NCI-H526 (cell line): ENCODE data around the gene GRK1.

ENCODE experiments used
- DNase-seq, 2 experiments: peaks; one replicate each; lab custom pipeline; 2025; lab: John Stamatoyannopoulos, UW

The GRK1 gene

DNA sequence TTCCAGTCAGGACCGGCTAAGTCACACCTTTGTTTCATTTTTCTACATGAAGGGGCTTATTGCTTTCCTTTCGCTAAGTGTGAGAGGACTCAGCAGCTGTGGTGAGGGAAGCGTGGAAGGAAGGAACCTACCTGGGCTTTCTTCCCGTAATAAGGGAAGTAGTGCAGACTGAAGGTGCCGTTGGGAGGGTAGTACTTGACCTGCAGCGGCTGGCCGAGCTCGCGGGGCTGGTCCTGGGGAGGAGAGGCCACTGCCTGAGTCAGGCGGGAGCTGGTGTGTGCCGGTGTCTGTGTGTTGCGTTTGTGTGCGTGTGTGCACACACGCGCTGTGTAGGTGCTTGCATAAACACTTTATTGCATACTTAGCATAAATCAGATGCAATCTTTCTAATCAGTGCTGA, 16.7 kb upstream of the GRK1 start:
- DNase-seq = no peak

DNA sequence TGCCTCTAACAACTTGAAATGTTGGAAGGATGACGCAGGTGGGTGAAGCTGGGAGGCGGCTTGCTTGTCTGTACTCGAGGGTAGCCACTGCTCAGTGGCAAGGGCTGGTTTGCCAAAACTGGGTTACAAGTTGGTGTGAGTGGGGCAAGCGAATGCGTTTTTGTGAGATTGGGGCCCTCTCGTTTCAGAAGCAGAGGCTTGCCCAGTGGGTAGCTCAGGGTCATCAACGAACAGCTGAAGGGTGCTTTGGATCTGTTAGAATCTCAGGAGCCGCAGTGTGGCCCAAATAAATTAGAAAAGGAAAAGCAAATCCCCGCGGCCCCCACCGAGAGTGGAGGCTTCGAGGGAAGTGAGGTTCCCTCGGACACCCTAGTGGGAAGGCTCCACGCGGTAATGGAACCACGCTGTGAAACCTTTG, 16.3 kb upstream of the GRK1 start:
- no peak for DNase-seq

DNA sequence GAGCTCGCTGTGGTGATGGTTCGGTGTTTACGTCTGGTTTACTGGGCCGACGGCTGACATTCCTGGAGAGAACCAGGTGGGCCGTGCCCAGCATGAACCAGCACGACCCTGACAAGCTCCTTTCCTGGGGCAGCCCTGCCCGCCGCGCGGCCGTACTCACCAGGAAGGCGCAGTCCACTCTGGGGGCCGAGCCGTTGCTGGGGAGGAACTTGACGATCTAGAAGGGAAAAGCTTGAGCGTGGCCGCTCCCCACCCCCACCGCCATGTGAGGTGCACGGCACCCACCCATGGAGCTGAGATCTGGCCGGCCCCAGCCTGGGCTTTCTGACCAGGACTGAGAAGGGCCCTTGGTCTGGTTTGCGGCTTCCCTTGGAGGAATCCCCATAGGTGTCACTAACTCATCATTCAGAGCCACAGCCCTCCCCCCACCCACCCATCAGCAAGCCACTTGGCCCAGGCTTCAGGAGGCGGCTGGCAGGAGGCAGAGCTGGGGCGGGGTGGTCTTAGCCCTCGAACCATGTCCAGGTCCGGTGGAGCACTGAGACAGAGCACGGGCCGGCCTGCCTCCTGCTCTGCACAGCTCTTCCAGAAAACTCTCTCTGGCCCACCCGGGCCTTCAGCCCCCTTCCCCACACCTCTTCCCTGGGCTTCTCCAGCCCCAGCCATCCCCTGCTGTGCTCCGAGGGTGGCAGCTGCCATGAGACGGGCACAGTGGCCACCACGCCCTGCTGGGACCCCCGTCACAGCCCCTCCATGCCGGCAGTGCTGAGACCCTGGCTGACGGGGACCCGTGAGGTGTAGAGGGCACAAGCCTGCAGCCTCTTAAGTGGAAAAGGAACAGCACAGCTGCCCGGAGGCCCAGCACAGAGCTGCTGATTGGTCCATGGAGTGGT, 15.3 kb upstream of the GRK1 start:
- DNase-seq = no peak

DNA sequence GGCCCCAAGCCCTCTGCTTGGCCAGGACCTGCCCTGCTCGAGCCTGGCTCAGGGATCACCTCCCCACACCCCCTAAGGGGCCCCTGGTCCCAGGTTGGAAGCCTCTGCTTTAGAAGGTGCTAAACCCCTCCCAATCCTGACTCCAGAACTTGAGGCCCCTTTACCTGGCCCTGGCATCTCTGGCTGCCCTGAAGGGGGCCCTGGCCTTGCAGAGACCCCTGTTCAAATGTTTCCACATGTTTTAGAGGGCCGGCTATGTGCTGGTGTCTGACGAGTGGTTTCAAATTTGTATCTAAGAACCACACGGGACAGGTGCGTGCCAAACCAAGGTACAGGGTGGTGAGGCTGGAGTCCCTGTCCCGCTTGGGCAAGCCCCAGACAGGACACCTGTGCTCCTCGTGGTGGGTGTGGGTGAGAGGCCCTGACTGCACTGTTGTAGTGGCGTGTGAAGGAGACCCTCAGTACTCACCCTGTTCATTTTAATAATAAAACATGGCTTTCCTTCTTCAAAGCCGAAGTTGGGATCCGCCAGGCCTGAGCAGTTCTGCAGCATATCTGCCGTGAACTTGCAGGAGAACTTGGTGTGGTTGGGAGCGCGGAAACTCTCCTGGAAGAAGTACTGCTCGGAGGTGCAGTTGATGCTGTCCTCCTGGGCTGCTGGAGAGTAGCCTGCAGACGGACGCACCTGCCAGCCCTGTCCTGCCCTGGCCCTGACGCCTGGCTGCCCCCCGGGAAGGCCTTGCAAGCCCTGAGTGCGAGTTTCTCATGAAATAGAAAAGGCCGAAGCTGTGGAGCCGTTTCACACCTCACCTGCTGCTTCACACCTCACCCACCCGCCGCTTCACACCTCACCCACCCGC, 14.4 kb upstream of the GRK1 start:
- DNase-seq = no peak

DNA sequence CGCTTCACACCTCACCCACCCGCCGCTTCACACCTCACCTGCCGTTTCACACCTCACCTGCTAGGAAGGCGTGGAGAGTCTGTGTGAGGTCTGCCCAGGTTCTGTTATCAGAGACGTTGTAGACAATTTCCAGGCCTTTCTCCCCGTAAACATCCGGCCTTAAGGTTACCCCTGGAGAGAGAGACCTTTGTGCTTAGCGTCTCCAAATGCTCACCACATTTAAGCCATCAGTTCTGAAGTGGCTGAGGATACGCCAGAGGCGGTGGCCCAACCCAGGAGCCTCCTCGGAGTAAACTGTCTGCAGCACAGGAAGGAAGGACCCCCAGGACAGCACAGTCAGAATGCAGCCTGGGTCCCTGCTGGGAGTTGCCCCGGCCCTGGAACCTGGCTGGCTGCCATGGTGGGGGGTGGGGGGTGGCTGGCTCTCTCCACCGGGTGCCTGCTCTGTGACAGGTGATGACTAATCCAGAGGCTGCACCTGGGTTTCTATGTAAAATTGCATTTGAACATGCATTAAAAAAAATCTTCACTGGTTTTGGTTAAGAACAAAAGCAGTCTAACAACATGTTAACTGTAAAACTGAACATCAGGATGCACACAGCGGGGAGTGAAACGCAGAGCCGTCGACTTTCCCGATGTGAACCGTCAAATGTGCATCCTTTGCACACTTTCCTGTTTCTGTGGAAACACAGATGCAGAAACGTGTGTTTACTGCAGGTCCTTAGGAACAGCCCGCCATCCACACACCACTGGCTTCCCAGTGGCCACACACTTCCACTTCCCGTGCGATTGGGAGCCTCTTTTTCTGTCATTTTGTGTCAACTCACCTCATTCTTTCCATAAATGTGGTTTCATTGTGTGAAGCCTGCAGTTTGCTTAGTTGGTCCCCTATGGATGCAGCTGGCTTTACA, 13.5 kb upstream of the GRK1 start:
- no peak for DNase-seq

DNA sequence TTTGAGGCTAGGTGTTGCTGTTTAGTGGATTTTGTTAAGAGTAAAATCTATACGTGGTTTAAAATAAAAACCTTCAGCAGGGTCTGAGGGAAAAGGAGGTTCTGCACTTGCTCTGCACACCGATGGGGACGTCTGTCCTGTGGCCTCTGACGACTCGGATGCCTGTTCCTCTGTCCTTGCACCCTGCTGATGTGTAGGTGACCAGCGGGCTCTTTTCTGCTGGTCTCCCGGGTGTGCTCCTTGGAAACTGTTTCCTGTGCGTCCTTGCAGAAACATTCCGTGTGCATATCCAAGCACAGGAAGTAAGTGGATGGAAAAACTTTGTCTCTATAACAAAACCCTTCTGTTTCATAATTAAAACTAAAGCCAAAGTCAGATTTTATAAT, 12.9 kb upstream of the GRK1 start:
- DNase-seq = no peak

DNA sequence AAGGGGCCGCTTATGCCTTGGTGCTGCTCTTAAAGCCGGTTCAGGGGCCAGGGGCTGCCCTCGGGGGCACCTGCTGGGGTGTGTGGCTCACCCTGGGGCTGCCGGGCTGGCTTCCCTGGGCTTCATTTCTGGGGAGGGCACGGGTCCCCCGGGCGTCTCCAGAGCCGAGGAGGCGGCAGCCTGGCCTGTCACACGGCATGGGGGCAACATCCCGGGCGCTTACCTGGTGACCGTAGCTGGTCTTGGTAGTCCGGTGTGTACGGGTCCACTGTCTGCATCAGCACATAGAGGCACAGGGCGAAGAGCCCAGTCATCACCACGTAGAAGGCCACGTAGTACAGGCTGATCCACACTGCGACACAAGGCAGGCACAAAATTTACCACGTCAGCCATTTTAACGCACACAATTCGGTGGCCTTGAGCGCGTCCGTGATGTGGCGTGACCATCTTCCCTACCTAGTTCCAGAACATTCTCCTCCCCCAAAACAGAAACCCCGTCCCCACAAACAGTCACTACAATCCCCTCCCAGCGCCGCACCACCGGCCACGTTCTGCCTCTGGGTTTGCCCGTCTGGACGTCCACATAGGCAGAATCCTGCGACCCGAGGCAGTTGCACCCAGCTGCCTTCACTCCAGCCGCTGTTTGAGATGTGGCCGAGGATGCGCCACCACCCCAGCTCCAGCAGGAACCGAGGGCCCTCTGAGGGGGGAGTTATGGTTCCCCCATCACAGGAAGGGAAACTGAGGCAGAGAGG, 12.3 kb upstream of the GRK1 start:
- DNase-seq = no peak

DNA sequence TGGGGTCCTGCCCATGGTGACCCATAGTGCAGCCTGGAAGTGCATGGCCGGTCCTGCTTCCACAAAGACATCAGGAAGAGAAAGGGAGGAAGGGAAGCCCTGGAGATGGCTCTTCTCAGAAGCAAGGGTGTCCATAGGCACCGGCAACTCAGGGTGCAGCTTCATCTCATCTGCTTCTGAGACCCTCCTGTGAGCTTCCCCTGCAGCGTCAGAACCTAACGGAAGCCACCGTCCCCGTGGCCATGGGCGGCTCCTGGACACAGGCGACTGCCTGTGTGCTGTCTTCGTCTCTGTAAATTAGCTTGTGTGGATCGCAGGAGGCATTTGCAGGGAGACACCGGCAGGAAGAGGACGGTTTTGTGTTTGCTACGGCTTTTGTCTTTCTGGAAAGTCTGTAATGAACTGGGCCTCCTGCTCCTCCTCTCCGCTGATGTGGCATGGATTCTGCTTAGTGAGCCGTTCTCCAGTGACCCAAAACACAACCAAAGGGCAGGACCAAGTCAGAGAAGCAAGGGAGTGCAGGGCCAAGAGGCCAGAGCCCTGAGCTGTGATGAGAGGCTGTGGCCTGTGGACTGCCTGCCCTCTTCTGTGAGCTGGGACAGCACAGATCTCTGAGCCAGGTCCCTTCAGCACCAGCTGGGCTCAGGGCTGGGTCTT, 11.5 kb upstream of the GRK1 start:
- DNase-seq = no peak

DNA sequence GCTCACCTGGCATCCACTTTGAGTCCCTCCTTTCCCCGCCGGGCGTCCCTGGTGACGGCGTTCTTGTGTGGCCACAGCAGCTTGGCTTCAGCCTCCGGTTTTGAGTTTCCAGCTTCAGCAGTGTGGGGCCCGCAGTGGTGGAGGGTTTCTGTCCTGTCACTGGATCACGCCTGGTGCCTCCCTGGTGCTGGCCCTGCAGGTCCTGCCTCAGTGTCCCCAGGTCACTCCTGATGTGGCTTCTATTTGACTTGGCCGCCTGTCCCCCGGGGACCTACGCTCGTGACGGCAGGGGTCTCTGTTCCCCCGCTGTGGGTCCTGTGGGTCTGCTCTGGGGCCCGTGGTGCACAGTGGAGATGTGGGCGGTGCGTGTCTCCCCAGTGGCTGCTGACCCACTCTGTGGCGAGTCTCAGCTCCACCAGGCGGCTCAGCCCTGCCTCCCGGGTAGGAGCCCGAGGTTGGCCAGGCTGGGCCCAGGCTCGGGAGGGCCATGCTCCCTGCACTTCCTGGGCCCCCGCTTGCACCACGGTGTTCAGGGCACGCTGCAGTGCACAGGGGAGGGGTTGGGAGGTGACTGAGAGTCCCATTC, 10.9 kb upstream of the GRK1 start:
- no peak for DNase-seq

DNA sequence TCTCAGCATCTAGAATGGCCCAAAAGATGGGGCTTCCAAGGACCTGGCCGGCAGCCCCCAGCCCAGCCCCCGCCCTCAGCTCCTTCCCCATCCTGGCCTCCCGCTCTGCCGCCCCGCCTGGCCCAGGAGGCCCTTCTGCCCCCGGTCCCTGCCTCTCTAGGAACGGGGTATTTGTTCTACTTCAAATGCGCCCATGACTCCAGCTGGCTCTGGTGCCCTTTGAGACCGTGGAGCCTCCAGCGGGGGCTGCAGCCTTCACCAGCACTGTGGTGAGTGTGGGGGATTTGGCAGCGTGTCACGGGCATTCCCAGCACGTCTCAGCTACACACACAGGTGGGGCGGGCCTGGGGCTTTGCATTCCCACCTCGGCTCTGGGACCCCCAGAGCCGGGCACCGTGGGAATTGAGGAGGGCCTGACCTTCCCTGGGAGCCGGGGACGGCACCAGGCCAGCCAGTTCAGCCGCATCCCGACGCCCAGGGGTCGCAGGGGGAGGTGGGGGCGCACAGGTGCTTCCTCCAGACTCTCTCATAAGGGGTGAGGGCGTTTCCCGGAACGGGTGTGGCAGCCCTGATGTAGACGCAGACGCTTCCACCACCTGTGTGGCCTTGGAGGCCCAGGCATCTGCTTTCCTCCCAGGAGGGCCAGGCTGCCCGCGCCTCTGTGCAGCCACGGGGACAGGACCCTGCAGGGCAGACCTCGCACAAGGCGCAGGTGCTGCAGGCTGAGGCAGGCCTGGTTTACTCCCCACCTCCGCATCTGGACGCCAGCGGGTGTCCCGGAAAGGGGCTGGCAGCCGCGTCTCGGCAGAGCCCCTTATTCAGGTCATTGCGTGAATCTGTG, 10.0 kb upstream of the GRK1 start:
- DNase-seq = no peak

DNA sequence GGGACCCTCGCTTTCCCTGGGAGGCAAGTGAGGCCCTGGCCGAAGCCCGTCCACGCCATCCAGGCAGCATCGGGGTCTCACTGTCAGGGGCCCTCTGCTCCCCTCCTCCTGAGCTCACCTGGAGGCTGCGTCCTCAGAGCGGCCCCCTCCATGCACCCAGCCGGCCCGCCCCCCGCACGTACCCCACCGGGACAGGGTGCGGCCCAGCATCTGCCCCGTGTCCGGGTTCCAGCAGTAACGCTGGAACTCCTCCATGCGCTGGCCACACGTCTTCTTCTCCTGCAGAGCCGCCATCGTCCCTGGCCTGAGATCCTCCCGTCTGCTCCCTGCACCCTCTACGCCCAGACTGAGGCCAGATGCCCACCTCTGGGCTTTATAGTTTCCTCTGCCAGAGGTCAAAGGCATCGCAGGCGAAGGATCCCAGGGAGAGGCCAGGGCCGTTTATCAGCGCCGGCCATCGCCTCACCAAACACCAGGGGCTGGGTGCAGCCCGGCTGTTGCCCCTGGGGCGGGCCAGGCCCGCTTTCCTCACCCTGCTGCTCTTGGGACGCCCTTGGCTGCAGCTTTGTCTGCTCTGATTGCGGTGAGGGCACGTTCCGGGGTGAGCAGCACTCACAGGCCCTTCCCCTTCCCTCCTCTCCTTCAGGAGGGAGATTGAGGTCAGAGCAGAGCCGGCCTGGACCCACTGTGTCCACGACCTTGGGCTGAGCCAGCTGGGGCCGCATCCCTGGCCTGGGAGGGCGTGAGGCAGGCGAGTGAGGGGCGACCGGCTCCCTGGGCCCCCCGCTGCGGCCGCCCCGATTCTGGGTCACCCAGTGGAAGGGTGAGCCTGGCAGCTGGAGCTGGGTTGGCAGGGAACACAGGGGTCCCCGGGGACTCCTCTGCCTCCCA, 8.9 kb upstream of the GRK1 start, which contains the start of gene ATP4B:
ATP4B (minus strand) TSS at position 348 of the 891 bp plus-strand sequence; CDS start at position 294, 54 bp downstream.
- no peak for DNase-seq

DNA sequence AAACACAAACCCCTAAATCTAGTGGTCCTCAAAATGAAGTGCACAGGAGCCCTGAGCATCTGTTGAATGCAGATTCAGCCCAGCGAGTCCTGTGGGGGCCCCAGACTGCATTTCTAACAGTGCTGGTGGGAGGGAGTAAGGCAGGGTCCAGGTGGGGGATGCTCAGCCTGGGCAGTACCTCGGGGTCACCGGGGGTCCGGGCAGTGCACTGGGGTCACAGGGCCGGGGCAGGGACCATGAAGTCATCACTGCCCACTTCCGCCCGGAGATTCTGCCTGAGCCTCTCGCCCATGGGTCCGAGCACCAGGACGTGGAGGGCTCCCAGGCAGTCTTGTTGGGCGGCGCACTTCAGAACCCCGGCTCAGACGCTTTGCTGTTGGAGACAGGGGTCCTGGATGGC, 8.2 kb upstream of the GRK1 start:
- DNase-seq = no peak

DNA sequence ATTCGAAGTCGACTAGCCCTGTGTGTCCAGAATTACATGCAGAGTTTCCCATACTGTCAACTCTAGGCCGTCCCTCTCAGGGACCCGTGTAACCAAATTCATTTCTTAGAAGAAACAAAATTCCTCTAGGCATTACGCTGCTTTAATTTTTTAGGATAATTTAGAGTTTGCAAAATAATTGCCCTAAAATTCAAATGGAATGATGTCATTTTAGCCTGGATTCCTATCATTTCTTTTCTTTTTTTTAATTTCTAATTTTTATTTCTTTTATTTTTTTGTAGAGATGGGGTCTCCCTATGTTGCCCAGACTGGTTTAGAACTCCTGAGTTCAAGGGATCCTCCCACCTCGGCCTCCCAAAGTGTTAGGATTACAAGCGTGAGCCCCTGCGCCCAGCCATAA, 7.7 kb upstream of the GRK1 start:
- no peak for DNase-seq

DNA sequence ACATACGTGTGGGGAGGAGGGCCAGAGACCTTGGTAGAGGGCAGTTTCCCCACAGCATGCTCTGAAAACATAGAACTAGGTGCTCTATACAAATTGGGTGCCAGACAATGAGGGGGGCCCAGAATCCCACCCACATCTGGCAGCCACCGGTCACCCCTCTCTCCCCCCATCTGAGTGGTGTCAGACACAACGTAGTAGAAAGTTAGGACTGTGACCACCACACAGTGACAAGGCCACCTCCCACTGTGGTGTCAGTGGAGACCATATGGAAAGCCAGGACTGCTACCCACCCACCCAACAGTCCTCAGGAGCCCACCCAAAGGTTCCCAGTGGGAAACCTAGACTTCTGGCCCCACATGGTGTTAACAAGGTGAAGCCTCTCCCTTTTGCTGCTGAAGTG, 7.0 kb upstream of the GRK1 start:
- no peak for DNase-seq

DNA sequence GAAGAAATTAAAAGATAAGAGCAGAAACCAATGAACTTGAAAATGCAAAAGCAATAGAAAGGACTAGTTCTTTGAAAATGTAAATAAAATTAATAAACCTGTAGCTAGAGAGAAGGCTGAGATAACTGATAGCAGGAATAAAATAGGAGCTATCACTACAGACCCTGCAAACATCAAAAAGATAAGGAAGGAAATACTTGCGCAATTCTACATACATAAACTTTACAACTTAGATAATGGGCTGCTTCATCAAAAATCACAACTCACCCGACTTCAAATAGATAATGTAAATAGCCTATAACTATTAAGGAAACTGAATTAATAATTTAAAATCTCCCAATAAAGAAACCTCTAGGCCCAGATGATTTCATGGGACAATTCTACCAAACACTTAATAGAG, 5.5 kb upstream of the GRK1 start:
- no peak for DNase-seq

DNA sequence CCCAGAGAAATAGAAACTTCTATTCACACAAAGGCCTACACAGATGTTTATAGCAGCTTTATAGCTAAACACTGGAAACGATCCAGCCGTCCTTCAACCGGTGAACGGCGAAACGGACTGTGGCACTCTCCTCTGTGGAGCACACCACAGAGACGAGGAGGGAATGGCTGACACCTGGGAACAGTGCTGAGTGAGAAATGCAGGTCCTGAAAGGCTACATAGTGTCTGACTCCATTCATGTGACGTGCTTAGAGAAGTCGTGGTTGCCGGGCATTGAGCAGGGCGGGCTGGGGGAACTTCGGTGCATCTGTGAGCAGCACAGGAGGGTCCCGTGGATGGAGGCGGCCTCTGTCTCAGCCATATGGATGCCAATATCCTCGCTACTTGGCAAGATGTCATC, 3.1 kb upstream of the GRK1 start:
- DNase-seq = no peak

DNA sequence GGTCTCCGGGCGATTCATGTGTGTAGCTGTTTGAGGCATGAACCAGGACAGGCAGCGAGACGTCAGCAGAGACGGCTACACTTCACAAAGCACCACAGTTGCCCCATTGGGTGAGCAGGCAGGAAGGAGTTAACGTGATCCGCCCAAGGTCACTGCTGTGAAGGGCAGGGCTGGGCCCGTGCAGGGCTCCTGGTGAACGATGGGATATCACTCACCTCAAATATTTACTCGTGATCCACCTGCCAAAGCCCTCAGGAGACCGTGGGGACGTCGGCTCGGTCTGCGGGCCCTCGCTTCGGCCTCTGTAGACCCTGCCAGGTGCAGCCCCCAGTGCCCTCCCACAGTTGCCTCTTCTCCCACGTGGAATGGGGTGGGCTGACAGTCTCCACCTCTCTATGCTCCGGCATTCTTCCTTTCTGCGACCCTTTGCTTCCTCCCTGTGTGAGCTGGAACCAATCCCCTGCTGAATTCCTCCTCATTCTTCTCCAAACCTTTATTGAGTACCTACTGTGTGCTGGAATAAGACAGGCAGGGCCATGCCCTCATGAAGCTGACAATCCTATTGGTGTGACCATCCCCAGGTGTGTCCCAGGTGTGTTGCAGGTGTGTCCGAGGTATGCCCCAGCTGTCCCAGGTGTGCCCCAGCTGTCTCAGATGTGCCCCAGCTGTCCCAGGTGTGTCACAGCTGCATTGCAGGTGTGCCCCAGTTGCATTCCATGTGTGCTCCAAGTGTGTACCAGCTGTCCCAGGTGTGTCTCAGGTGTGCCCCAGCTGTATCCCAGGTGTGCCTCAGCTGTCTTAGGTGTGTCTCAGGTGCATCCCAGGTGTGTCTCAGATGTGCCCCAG, 2.0 kb upstream of the GRK1 start:
- no peak for DNase-seq
